GM19372 (cell line): ENCODE results near the gene COQ9.
"Not testable (repeated sequence)": the region's sequence is repeated elsewhere in the genome, so short reads cannot be mapped to it uniquely, and the experiment has no call there.

Source experiments
- ATAC-seq: cut with Tn5 transposase; IDR thresholded peaks from one replicate; pipeline ENCODE4 v1.9.1; 2021; ENCODE audit warnings: mild to moderate bottlenecking, low read depth, moderate library complexity; ENCODE audit not compliant: unreplicated experiment

COQ9 gene

GRCh38 chr16:57447186-57447962, at the start of gene COQ9, which contains the start of gene CIAPIN1:
COQ9 (plus strand) TSS chr16:57447479; CDS start chr16:57447506, 27 bp downstream.
CIAPIN1 (minus strand) TSS chr16:57447385; CDS start chr16:57440928, 6,457 bp downstream.
- ATAC-seq, result peak; percentile 98

- ATAC-seq, result not testable (repeated sequence)
These were observed 49.8 kb upstream of the COQ9 start for GRCh38 chr16:57397493-57397892.

GRCh38 chr16:57401943-57402640, 45.2 kb upstream of the COQ9 start:
- no peak for ATAC-seq

- ATAC-seq, result no peak
These were observed 43.1 kb upstream of the COQ9 start, which contains the start of gene CCL17 for GRCh38 chr16:57403965-57404817. CCL17 (plus strand) TSS chr16:57404767; CDS start chr16:57413933, 9,166 bp downstream.

GRCh38 chr16:57405097-57405496, 42.2 kb upstream of the COQ9 start:
- no peak for ATAC-seq

GRCh38 chr16:57406881-57407280, 40.4 kb upstream of the COQ9 start:
- ATAC-seq, result no peak

GRCh38 chr16:57407521-57408353, 39.5 kb upstream of the COQ9 start:
- no peak for ATAC-seq

GRCh38 chr16:57409065-57409464, 38.2 kb upstream of the COQ9 start:
- no peak for ATAC-seq

GRCh38 chr16:57409870-57410587, 37.2 kb upstream of the COQ9 start:
- ATAC-seq, result no peak

- no peak for ATAC-seq
These were observed 35.8 kb upstream of the COQ9 start for GRCh38 chr16:57411362-57411976.

- no peak for ATAC-seq
These were observed 34.7 kb upstream of the COQ9 start for GRCh38 chr16:57412584-57412983.

GRCh38 chr16:57413301-57413730, 34.0 kb upstream of the COQ9 start:
- no peak for ATAC-seq

- no peak for ATAC-seq
These were observed 33.5 kb upstream of the COQ9 start for GRCh38 chr16:57413733-57414132.

GRCh38 chr16:57416084-57416483, 31.2 kb upstream of the COQ9 start:
- ATAC-seq, result no peak

- no peak for ATAC-seq
These were observed 27.8 kb upstream of the COQ9 start for GRCh38 chr16:57419506-57419905.

GRCh38 chr16:57422026-57422944, 25.0 kb upstream of the COQ9 start:
- ATAC-seq, result no peak

- no peak for ATAC-seq
These were observed 24.1 kb upstream of the COQ9 start for GRCh38 chr16:57423152-57423551.

GRCh38 chr16:57424583-57424982, 22.7 kb upstream of the COQ9 start:
- ATAC-seq, result no peak
